HepG2 (cell line): ENCODE measurements around the gene CKAP5. TPM values are rescaled to one million over a fixed set of nuclear protein-coding genes. Genes with fewer than 3 reads are reported as not detected.

ENCODE experiments used
- AKAP8 ChIP-seq: sonication (generic); formaldehyde crosslinking; IDR thresholded peaks from 2 replicates; pipeline ENCODE4 v1.5.1; 2020; ENCODE audit warnings: mild to moderate bottlenecking, missing genetic modification reagents
- ATF1 ChIP-seq: IDR thresholded peaks from 2 replicates; pipeline ENCODE4 v1.6.1; 2016; ENCODE audit warnings: mild to moderate bottlenecking, control low read depth
- GLI4 ChIP-seq: sonication (generic); formaldehyde crosslinking; IDR thresholded peaks from 2 replicates; pipeline ENCODE4 v1.5.1; 2020; ENCODE audit warnings: missing genetic modification reagents, mild to moderate bottlenecking, moderate library complexity, borderline replicate concordance
- MTF1 ChIP-seq: sonication (generic); formaldehyde crosslinking; IDR thresholded peaks from 2 replicates; pipeline ENCODE4 v1.5.0; 2020; ENCODE audit warnings: missing genetic modification reagents
- NCOA1 ChIP-seq: sonication (generic); formaldehyde crosslinking; IDR thresholded peaks from 2 replicates; pipeline ENCODE4 v1.9.0; 2021; ENCODE audit warnings: missing genetic modification reagents
- NRL ChIP-seq: sonication (generic); formaldehyde crosslinking; IDR thresholded peaks from 2 replicates; pipeline ENCODE4 v1.5.0; 2020; ENCODE audit warnings: missing genetic modification reagents, mild to moderate bottlenecking, moderate library complexity, borderline replicate concordance
- PBX2 ChIP-seq: IDR thresholded peaks from 2 replicates; pipeline ENCODE4 v1.6.1; 2016; ENCODE audit warnings: control low read depth
- PHF20 ChIP-seq: sonication (generic); formaldehyde crosslinking; IDR thresholded peaks from 2 replicates; pipeline ENCODE4 v1.5.0; 2020; ENCODE audit warnings: mild to moderate bottlenecking, missing genetic modification reagents
- RBFOX2 ChIP-seq: fragments of 200-400 bp; formaldehyde crosslinking; IDR thresholded peaks from 2 replicates; pipeline ENCODE4 v1.6.1; 2017; ENCODE audit warnings: low read depth, mild to moderate bottlenecking, low read length
- SATB2 ChIP-seq: sonication (generic); formaldehyde crosslinking; IDR thresholded peaks from 2 replicates; pipeline ENCODE4 v1.5.0; 2020; ENCODE audit warnings: missing genetic modification reagents
- SCMH1 ChIP-seq: sonication (generic); formaldehyde crosslinking; IDR thresholded peaks from 2 replicates; pipeline ENCODE4 v1.9.0; 2021; ENCODE audit warnings: missing genetic modification reagents, mild to moderate bottlenecking, borderline replicate concordance
- ZFP82 ChIP-seq: sonication (generic); formaldehyde crosslinking; IDR thresholded peaks from 2 replicates; pipeline ENCODE4 v1.5.1; 2020; ENCODE audit warnings: mild to moderate bottlenecking, missing genetic modification reagents, borderline replicate concordance
- ZNF121 ChIP-seq: sonication (generic); formaldehyde crosslinking; IDR thresholded peaks from 2 replicates; pipeline ENCODE4 v1.5.0; 2020; ENCODE audit warnings: mild to moderate bottlenecking, missing genetic modification reagents
- ZNF362 ChIP-seq: sonication (generic); formaldehyde crosslinking; IDR thresholded peaks from 2 replicates; pipeline ENCODE4 v1.4.0; 2020; ENCODE audit warnings: missing genetic modification reagents, mild to moderate bottlenecking, borderline replicate concordance
- polyA plus RNA-seq, 8 experiments: library from polyadenylated mRNA; depleted of rRNA in 3 of 8; stranded (reverse) in 7 of 8; unstranded in 1 of 8; fragments of >200 nt; fragmentation: Illumina TruSeq in 4 of 8; extraction: Trizol in 4 of 8; gene quantifications; 2 replicates each; pipeline versions ENCODE4 v1.2.1 to v1.2.3, GENCODE V29; 2011 to 2016; ENCODE audit warnings: low read depth in 4 of 8, missing spikeins in 1 of 8, mixed read lengths in 1 of 8; ENCODE audit not compliant: insufficient read depth in 1 of 8
- total RNA-seq, 5 experiments: library from RNA; depleted of rRNA; stranded (reverse); fragments of >200 nt; fragmentation: Illumina TruSeq; extraction: Trizol; gene quantifications; 2 replicates each; pipeline ENCODE4 v1.2.3, GENCODE V29; 2016; ENCODE audit warnings: low read depth in 1 of 5
- TF ChIP-seq, protein P1 (sequence below): sonication (generic); formaldehyde crosslinking; IDR thresholded peaks from one replicate; pipeline ENCODE4 v1.5.1; 2020; ENCODE audit warnings: mild to moderate bottlenecking, missing genetic modification reagents; ENCODE audit errors: not compliant biosample characterization
- TF ChIP-seq, protein P2 (sequence below): sonication (generic); formaldehyde crosslinking; IDR thresholded peaks from 2 replicates; pipeline ENCODE4 v1.4.0; 2020; ENCODE audit warnings: missing genetic modification reagents
- TF ChIP-seq, protein P3 (sequence below), 2 experiments: fragments of 450-650 bp in 1 of 2; sonication (generic) in 1 of 2; formaldehyde crosslinking; IDR thresholded peaks; 2 replicates each; pipeline versions ENCODE4 v1.5.0 to v1.8.0; 2020 to 2022; ENCODE audit warnings: mild to moderate bottlenecking in 1 of 2, missing genetic modification reagents in 1 of 2

Gene CKAP5
- total and polyA plus RNA-seq, 2 of the 13 experiments (the other 11 are each of a cell fraction or from before 2014, with no cell fraction given) = 79.2 to 103 TPM

- no peak; the same call in 1 of the 2 replicates for TF ChIP-seq PBX2 (CRISPR knock-in tag)
- TF ChIP-seq ZNF362 (CRISPR knock-in tag) = no peak; the same call in 1 of the 2 replicates
- TF ChIP-seq ZFP82 = peak; percentile 94
- no peak for TF ChIP-seq GLI4 (CRISPR knock-in tag)
- TF ChIP-seq MTF1 = no peak
- TF ChIP-seq, protein P1, sequence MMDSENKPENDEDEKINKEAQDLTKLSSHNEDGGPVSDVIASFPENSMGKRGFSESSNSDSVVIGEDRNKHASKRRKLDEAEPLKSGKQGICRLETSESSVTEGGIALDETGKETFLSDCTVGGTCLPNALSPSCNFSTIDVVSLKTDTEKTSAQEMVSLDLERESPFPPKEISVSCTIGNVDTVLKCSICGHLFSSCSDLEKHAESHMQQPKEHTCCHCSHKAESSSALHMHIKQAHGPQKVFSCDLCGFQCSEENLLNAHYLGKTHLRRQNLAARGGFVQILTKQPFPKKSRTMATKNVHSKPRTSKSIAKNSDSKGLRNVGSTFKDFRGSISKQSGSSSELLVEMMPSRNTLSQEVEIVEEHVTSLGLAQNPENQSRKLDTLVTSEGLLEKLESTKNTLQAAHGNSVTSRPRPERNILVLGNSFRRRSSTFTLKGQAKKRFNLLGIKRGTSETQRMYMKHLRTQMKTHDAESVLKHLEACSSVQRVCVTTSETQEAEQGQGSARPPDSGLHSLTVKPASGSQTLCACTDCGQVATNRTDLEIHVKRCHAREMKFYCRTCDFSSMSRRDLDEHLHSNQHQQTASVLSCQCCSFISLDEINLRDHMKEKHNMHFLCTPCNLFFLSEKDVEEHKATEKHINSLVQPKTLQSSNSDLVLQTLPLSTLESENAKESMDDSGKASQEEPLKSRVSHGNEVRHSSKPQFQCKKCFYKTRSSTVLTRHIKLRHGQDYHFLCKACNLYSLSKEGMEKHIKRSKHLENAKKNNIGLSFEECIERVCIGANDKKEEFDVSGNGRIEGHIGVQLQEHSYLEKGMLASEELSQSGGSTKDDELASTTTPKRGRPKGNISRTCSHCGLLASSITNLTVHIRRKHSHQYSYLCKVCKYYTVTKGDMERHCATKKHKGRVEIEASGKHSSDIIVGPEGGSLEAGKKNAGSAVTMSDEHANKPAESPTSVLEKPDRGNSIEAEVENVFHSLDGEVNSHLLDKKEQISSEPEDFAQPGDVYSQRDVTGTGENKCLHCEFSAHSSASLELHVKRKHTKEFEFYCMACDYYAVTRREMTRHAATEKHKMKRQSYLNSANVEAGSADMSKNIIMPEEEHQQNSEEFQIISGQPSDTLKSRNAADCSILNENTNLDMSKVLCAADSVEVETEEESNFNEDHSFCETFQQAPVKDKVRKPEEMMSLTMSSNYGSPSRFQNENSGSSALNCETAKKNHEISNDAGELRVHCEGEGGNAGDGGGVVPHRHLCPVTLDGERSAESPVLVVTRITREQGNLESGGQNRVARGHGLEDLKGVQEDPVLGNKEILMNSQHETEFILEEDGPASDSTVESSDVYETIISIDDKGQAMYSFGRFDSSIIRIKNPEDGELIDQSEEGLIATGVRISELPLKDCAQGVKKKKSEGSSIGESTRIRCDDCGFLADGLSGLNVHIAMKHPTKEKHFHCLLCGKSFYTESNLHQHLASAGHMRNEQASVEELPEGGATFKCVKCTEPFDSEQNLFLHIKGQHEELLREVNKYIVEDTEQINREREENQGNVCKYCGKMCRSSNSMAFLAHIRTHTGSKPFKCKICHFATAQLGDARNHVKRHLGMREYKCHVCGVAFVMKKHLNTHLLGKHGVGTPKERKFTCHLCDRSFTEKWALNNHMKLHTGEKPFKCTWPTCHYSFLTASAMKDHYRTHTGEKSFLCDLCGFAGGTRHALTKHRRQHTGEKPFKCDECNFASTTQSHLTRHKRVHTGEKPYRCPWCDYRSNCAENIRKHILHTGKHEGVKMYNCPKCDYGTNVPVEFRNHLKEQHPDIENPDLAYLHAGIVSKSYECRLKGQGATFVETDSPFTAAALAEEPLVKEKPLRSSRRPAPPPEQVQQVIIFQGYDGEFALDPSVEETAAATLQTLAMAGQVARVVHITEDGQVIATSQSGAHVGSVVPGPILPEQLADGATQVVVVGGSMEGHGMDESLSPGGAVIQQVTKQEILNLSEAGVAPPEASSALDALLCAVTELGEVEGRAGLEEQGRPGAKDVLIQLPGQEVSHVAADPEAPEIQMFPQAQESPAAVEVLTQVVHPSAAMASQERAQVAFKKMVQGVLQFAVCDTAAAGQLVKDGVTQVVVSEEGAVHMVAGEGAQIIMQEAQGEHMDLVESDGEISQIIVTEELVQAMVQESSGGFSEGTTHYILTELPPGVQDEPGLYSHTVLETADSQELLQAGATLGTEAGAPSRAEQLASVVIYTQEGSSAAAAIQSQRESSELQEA (CRISPR knock-in tag) = no peak
- no peak for TF ChIP-seq AKAP8
- peak; percentile 91 for TF ChIP-seq RBFOX2
- TF ChIP-seq SATB2 = peak; percentile 71; the same call in 1 of the 2 replicates
- no peak for TF ChIP-seq ATF1 (CRISPR knock-in tag)
- TF ChIP-seq SCMH1 = no peak
- TF ChIP-seq, protein P2, sequence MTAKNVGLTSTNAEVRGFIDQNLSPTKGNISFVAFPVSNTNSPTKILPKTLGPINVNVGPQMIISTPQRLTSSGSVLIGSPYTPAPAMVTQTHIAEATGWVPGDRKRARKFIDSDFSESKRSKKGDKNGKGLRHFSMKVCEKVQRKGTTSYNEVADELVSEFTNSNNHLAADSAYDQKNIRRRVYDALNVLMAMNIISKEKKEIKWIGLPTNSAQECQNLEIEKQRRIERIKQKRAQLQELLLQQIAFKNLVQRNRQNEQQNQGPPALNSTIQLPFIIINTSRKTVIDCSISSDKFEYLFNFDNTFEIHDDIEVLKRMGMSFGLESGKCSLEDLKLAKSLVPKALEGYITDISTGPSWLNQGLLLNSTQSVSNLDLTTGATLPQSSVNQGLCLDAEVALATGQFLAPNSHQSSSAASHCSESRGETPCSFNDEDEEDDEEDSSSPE = no peak
- 0 out of 2 replicates have a peak, but pooled peaks have one; percentile 13 for TF ChIP-seq PHF20 (CRISPR knock-in tag)
- TF ChIP-seq NCOA1 (CRISPR knock-in tag) = no peak
- no peak for TF ChIP-seq ZNF121 (CRISPR knock-in tag)
- TF ChIP-seq NRL (CRISPR knock-in tag) = peak; percentile 85; the same call in 1 of the 2 replicates
- TF ChIP-seq, protein P3, sequence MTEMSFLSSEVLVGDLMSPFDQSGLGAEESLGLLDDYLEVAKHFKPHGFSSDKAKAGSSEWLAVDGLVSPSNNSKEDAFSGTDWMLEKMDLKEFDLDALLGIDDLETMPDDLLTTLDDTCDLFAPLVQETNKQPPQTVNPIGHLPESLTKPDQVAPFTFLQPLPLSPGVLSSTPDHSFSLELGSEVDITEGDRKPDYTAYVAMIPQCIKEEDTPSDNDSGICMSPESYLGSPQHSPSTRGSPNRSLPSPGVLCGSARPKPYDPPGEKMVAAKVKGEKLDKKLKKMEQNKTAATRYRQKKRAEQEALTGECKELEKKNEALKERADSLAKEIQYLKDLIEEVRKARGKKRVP (CRISPR knock-in tag; IDR thresholded peaks at IDR 0.05) = peak in 1 of 2 experiments; percentile 87; a peak in 2 of 4 replicates
These were observed 127.0 kb downstream of the CKAP5 start, which contains the start of gene F2 (continued) for GRCh38 chr11:46719048-46719542.
